Retina (tissue), 1 donor: ENCODE measurements around the gene APOLD1.
"Not testable (repeated sequence)": the region's sequence is repeated elsewhere in the genome, so short reads cannot be mapped to it uniquely, and the experiment has no call there.

Experiments used
- DNase-seq: peaks from one replicate; pipeline ENCODE4 v3.0.0-alpha.2; 2016

APOLD1 gene

GRCh38 chr12:12786706-12787601 lies 1.5 kb downstream of the APOLD1 start:
- peak; percentile 94 for DNase-seq

- DNase-seq = peak; percentile 5
These were observed 2.7 kb downstream of the APOLD1 start for GRCh38 chr12:12788131-12788530.

GRCh38 chr12:12788675-12789368 lies 3.4 kb downstream of the APOLD1 start:
- peak; percentile 62 for DNase-seq

- DNase-seq = no peak
These were observed 5.5 kb downstream of the APOLD1 start for GRCh38 chr12:12790956-12791355.

- DNase-seq = peak; percentile 52
These were observed 6.4 kb downstream of the APOLD1 start for GRCh38 chr12:12791756-12792369.

GRCh38 chr12:12792421-12792820 lies 7.0 kb downstream of the APOLD1 start:
- no peak for DNase-seq

- DNase-seq = no peak
These were observed 9.2 kb downstream of the APOLD1 start for GRCh38 chr12:12794686-12795085.

- DNase-seq = no peak
These were observed 10.7 kb downstream of the APOLD1 start for GRCh38 chr12:12796171-12796570.

- DNase-seq = no peak
These were observed 11.7 kb downstream of the APOLD1 start for GRCh38 chr12:12796928-12797793.

GRCh38 chr12:12797794-12798152 lies 12.3 kb downstream of the APOLD1 start:
- DNase-seq = no peak

- DNase-seq = no peak
These were observed 13.0 kb downstream of the APOLD1 start for GRCh38 chr12:12798480-12798879.

- DNase-seq = no peak
These were observed 13.9 kb downstream of the APOLD1 start for GRCh38 chr12:12799163-12799920.

GRCh38 chr12:12800406-12801180 lies 15.1 kb downstream of the APOLD1 start:
- no peak for DNase-seq

- not testable (repeated sequence) for DNase-seq
These were observed 16.2 kb downstream of the APOLD1 start for GRCh38 chr12:12801656-12802055.

GRCh38 chr12:12803186-12803585 lies 17.7 kb downstream of the APOLD1 start:
- no peak for DNase-seq

GRCh38 chr12:12804011-12804410 lies 18.6 kb downstream of the APOLD1 start:
- no peak for DNase-seq

GRCh38 chr12:12804432-12804886 lies 19.0 kb downstream of the APOLD1 start:
- no peak for DNase-seq

GRCh38 chr12:12806784-12807516 lies 21.5 kb downstream of the APOLD1 start:
- no peak for DNase-seq

GRCh38 chr12:12807517-12807903 lies 22.1 kb downstream of the APOLD1 start:
- DNase-seq = not testable (repeated sequence)

GRCh38 chr12:12807970-12808702 lies 22.7 kb downstream of the APOLD1 start:
- no peak for DNase-seq
